A673 (cell line): Measurements from ENCODE around the gene C1orf115. TPM values are rescaled to one million over a fixed set of nuclear protein-coding genes. Genes with fewer than 3 reads are reported as not detected.

Experiments
- Bru-seq: library from RNA; stranded (reverse); fragments of 400-500 nt; gene quantifications from one replicate; lab custom pipeline; 2021; lab: Mats Ljungman, UMichigan
- BruChase-seq, 2 experiments: library from RNA; stranded (reverse); fragments of 400-500 nt; gene quantifications; one replicate each; lab custom pipeline; 2021; lab: Mats Ljungman, UMichigan
- BruUV-seq: library from RNA; stranded (reverse); fragments of 400-500 nt; replicated peaks from 2 replicates; lab custom pipeline; 2021; lab: Mats Ljungman, UMichigan
- CTCF ChIA-PET: fragments of 300-600 bp; sonication (Branson Sonifier 250); formaldehyde crosslinking; loops from one replicate; lab custom pipeline; 2022; ENCODE audit warnings: antibody characterized with exemption; lab: Charles Lee
- POLR2A ChIA-PET: fragments of 300-600 bp; sonication (Branson Sonifier 250); formaldehyde crosslinking; loops from one replicate; lab custom pipeline; 2022; ENCODE audit warnings: antibody characterized with exemption; ENCODE audit not compliant: low non-redundant PET; lab: Charles Lee
- DNase-seq: peaks from one replicate; pipeline ENCODE4 v3.0.0-alpha.2; 2015; ENCODE audit warnings: low spot score
- H3K27ac ChIP-seq: fragments of 200-600 bp; sonication (generic); 2 replicates; pipeline ENCODE4 v1.5.1; 2016; ENCODE audit warnings: mixed run types, low read depth, mild to moderate bottlenecking, mixed read lengths, antibody characterized with exemption, low read length; ENCODE audit not compliant: poor library complexity, severe bottlenecking
- H3K27me3 ChIP-seq: fragments of 200-600 bp; sonication (generic); replicated peaks from 2 replicates; pipeline ENCODE4 v1.6.1; 2017; ENCODE audit warnings: mixed run types, low read depth, mild to moderate bottlenecking, mixed read lengths, antibody characterized with exemption, low read length; ENCODE audit not compliant: insufficient read depth, poor library complexity
- H3K36me3 ChIP-seq: fragments of 200-600 bp; sonication (generic); 2 replicates; pipeline ENCODE4 v1.6.1; 2016; ENCODE audit warnings: mixed run types, mild to moderate bottlenecking, mixed read lengths, antibody characterized with exemption, low read length; ENCODE audit not compliant: insufficient read depth, poor library complexity, severe bottlenecking
- H3K4me1 ChIP-seq: fragments of 200-600 bp; sonication (generic); 2 replicates; pipeline ENCODE4 v1.6.1; 2017; ENCODE audit warnings: mixed run types, mild to moderate bottlenecking, mixed read lengths, antibody characterized with exemption, low read length; ENCODE audit not compliant: insufficient read depth, poor library complexity, severe bottlenecking
- H3K4me3 ChIP-seq: fragments of 200-600 bp; sonication (generic); 2 replicates; pipeline ENCODE4 v1.5.1; 2016; ENCODE audit warnings: low read depth, mixed run types, mild to moderate bottlenecking, mixed read lengths, low read length; ENCODE audit not compliant: poor library complexity, severe bottlenecking
- H3K9me3 ChIP-seq: fragments of 200-600 bp; sonication (generic); 2 replicates; pipeline ENCODE4 v1.6.1; 2016; ENCODE audit warnings: mixed run types, low read depth, mild to moderate bottlenecking, mixed read lengths, antibody characterized with exemption, low read length; ENCODE audit not compliant: poor library complexity, severe bottlenecking
- CTCF ChIP-seq: fragments of 300-800, 200-600 bp; sonication (generic); conservative IDR thresholded peaks from 2 replicates; pipeline ENCODE4 v1.5.1; 2017; ENCODE audit warnings: low read depth, mild to moderate bottlenecking, antibody characterized with exemption, low read length, moderate library complexity, mixed read lengths
- EZH2 ChIP-seq: fragments of 200-600 bp; sonication (generic); IDR thresholded peaks from 2 replicates; pipeline ENCODE4 v1.6.1; 2017; ENCODE audit warnings: borderline replicate concordance, low read depth, mild to moderate bottlenecking, mixed read lengths, antibody characterized with exemption, low read length; ENCODE audit not compliant: poor library complexity, severe bottlenecking
- intact Hi-C: fragments of 100-400 bp; cut with micrococcal nuclease; formaldehyde crosslinking; loops from one replicate; pipeline ENCODE4 v1.10.0; 2022; ENCODE audit not compliant: unreplicated experiment
- long read RNA-seq: library from polyadenylated mRNA; stranded (forward); transcript quantifications from one replicate; pipeline ENCODE4 v2.0.0, GENCODE V29; 2022
- total RNA-seq: library from RNA; stranded (reverse); gene quantifications from 2 replicates; pipeline ENCODE4 v1.2.3, GENCODE V29; 2021

C1orf115 gene
- total RNA-seq (0.11 and 0.44 TPM in 2 replicates), Bru-seq, nascent RNA (not detected), BruChase-seq, experiment 1, labeled RNA remaining after a 2-hour chase (percentile 24 among the genes with signal in this experiment), BruChase-seq, experiment 2, labeled RNA remaining after a 6-hour chase (percentile 15 among the genes with signal in this experiment)
- long read RNA-seq, partial matches to known transcripts, result 0 of 3 reads
- long read RNA-seq, other reads (novel, unspliced or antisense), result 0 of 3 reads

GRCh38 chr1:220690140-220691052, at the start of gene C1orf115:
Gene C1orf115 (plus strand): TSS chr1:220690363. CDS start chr1:220690403, 40 bp downstream.
- H3K9me3 ChIP-seq, result no peaks in the 10 kb centered on the region
- intact Hi-C loops, result no loop called here
- peak within 1 kb of the TSS; percentile 49 for H3K4me3 ChIP-seq
- TF ChIP-seq EZH2 (no peak), CTCF (peak; percentile 88)
- peaks cover 4% of the 10 kb centered on the region for H3K4me1 ChIP-seq
- no TSS peak for BruUV-seq
- peak; percentile 62 for DNase-seq
- ChIA-PET POLR2A (no interaction called here), CTCF (interaction anchor here (0.6 kb wide), 2 partner anchors 9 to 44 kb away, joined by 3 to 4 read pairs; no protein-coding TSS in a partner anchor)
- peaks cover 51% of the 10 kb centered on the region for H3K27me3 ChIP-seq
- no peaks in the 10 kb centered on the region for H3K36me3 ChIP-seq
- no peak within 1 kb of the TSS for H3K27ac ChIP-seq

GRCh38 chr1:220642285-220642684, 47.9 kb upstream of the C1orf115 start:
- ChIA-PET CTCF (no interaction called here), POLR2A (no interaction called here)
- H3K4me3 ChIP-seq, result no peak overlapping the region
- H3K36me3 ChIP-seq, result no peaks in the 10 kb centered on the region
- intact Hi-C loops, result no loop called here
- BruUV-seq, result no TSS peak
- DNase-seq, result no peak
- H3K9me3 ChIP-seq, result no peaks in the 10 kb centered on the region
- TF ChIP-seq EZH2, result no peak
- TF ChIP-seq CTCF, result no peak
- H3K27ac ChIP-seq, result no peak overlapping the region
- H3K4me1 ChIP-seq, result no peaks in the 10 kb centered on the region
- no peaks in the 10 kb centered on the region for H3K27me3 ChIP-seq

GRCh38 chr1:220652995-220653394, 37.2 kb upstream of the C1orf115 start:
- Histone ChIP-seq H3K27me3 (no peaks in the 10 kb centered on the region), H3K27ac (no peak overlapping the region), H3K4me1 (no peaks in the 10 kb centered on the region), H3K4me3 (no peak overlapping the region), H3K9me3 (no peaks in the 10 kb centered on the region), H3K36me3 (no peaks in the 10 kb centered on the region)
- CTCF ChIA-PET, result interaction anchor here (0.6 kb wide), 1 partner anchor 27 kb away, joined by 5 read pairs; no protein-coding TSS in a partner anchor
- BruUV-seq, result no TSS peak
- intact Hi-C loops, result no loop called here
- POLR2A ChIA-PET, result no interaction called here
- TF ChIP-seq CTCF, result no peak
- no peak for TF ChIP-seq EZH2
- no peak for DNase-seq
